GM10248 (cell line): ENCODE measurements around the gene LGALS8.

ENCODE experiments used
- CTCF ChIA-PET: fragments of 300-600 bp; sonication (Branson Sonifier 250); formaldehyde crosslinking; extraction: SDS; loops from one replicate; lab custom pipeline; 2021; ENCODE audit warnings: antibody characterized with exemption; lab: Yijun Ruan, JAX
- POLR2A ChIA-PET: fragments of 350-650 bp; sonication (Branson Sonifier 250); formaldehyde crosslinking; extraction: SDS; loops from one replicate; lab custom pipeline; 2020; ENCODE audit warnings: antibody characterized with exemption; lab: Yijun Ruan, JAX
- DNase-seq: peaks from one replicate; pipeline ENCODE4 v3.0.0; 2012; ENCODE audit errors: extremely low spot score
- TF ChIP-seq, protein P1 (sequence below): IDR thresholded peaks from 2 replicates; pipeline ENCODE4 v1.5.1; 2012; ENCODE audit warnings: mild to moderate bottlenecking, low read depth; ENCODE audit errors: extremely low read depth, missing control alignments, control extremely low read depth

The LGALS8 gene

DNA sequence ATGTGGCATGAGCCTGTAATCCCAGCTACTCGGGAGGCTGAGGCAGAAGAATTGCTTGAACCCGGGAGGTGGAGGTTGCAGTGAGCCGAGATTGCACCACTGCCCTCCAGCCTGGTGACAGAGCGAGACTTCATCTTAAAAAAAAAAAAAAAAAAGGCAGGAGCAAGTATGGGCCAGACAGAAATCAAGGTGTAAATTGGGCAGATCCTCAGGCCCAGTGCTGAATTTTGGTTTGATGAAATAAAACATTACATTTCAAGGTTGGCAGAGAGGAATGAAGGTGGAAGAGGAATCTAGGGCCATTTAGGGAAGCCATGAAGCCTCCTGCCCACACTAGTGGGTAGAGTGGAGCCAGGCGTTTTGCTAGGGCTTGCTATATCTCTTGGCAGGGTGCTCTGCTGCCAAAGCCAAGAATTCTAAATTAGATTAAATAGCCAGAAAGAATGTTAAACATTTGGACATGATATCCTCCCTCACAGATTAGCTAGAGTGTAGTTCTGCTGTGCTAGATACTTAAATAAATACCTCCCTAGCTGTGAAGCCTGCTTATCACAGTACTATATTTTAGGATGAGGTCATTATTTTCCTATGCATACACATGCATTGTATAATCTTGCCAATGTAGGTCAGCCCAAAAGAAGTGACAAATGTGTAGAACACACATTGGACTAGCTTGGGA is 16.6 kb upstream of the LGALS8 start:
- no peak for DNase-seq
- POLR2A ChIA-PET: no interaction called here

DNA sequence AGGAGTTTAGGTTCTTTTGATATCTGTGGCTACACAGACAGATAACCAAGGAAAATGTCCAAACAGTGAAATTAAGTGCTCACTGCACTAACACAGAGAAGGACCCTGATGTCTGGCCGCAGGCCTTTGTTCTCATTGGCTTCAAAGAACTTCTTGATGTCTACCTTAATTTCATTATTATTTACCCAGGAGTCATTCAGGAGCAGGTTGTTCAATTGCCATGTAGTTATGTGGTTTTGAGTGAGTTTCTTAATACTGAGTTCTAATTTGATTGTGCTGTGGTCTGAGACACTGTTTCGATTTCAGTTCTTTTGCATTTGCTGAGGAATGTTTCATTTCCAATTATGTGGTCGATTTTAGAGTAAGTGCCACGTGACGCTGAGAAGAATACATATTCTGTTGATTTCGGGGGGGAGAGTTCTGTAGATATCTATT is 15.2 kb upstream of the LGALS8 start:
- TF ChIP-seq, protein P1, sequence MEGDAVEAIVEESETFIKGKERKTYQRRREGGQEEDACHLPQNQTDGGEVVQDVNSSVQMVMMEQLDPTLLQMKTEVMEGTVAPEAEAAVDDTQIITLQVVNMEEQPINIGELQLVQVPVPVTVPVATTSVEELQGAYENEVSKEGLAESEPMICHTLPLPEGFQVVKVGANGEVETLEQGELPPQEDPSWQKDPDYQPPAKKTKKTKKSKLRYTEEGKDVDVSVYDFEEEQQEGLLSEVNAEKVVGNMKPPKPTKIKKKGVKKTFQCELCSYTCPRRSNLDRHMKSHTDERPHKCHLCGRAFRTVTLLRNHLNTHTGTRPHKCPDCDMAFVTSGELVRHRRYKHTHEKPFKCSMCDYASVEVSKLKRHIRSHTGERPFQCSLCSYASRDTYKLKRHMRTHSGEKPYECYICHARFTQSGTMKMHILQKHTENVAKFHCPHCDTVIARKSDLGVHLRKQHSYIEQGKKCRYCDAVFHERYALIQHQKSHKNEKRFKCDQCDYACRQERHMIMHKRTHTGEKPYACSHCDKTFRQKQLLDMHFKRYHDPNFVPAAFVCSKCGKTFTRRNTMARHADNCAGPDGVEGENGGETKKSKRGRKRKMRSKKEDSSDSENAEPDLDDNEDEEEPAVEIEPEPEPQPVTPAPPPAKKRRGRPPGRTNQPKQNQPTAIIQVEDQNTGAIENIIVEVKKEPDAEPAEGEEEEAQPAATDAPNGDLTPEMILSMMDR: no peak
- DNase-seq: no peak
- ChIA-PET CTCF (interaction anchor here (1.0 kb wide), 1 partner anchor 17 kb away, joined by 3 read pairs; no protein-coding TSS in a partner anchor), POLR2A (no interaction called here)

More for the DNA sequence above, 16.6 kb upstream of the LGALS8 start:
- TF ChIP-seq, protein P1: no peak
- CTCF ChIA-PET: interaction anchor here (0.9 to 1.5 kb wide), 4 partner anchors 10 to 399 kb away, joined by 3 to 6 read pairs (median 3); no protein-coding TSS in a partner anchor

- CTCF ChIA-PET: no interaction called here
- TF ChIP-seq, protein P1: no peak
- POLR2A ChIA-PET: no interaction called here
- no peak for DNase-seq
These were observed 14.6 kb upstream of the LGALS8 start for GRCh38 chr1:236509203-236509602.

DNA sequence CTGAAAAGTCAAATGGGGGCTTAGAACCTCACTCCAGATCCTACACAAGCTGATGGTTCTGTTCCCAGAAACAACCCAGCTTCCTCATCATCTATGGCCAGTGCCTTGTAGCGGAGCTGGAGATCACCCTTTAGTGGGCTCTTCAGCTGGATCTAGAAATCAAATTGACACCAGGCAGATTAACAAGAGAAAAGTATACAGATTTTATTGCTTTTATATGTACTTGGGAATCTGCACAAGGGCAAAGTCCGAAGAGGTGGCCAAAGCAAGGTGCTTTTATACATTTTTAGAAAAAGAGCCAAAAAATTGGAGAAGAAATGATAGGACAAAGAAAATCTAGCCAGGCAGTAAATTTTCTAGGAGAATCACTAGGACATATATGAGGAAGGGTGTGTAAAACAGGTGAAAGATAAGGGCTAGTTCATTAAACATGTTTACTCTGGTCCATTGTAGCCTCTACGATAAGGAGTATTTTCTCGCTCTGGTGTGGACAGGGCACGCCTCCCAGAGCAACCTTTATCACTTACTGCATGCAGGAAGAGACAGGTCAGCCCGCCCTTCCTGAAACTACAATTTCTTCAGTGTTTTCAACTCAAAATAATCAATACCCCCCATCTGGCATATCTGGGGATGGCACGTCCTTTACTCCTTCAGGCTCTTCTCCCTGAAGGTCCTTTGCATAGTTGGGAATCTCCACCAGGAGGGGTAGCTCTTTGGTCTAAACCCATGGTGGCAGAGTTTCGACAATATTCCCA is 14.0 kb upstream of the LGALS8 start:
- TF ChIP-seq, protein P1: no peak
- ChIA-PET POLR2A (no interaction called here), CTCF (interaction anchor here (1.0 kb wide), 1 partner anchor 250 kb away, joined by 3 read pairs; no protein-coding TSS in a partner anchor)
- DNase-seq: no peak

DNA sequence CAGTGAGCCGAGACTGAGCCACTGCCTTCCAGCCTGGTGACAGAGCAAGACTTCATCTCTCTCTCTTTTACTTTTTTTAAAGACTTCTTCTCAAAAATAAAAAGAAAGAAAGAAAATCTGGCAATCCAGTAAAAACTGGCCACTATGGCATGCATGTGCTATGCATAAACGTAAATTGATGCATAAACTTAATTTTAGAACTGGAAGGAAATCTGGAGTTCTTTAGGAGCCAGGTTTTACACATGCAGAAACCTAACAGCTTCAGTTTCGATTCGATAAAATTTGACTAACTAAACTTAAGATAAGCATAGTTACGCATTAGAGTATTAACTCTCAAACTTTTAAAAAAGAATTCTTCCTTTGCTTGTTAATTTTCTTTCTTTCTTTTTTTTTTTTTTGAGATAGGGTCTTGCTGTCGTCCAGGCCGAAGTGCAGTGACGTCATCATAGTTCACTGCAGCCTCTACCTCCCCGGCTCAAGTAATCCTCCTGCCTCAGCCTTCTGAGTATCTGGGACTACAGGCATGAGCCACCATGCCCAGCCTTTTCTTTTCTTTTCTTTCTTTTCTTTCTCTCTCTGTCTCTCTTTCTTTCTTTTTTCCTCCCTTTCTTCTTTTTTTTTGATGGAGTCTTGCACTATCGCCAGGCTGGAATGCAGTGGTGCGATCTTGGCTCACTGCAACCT is 11.9 kb upstream of the LGALS8 start:
- ChIA-PET CTCF (no interaction called here), POLR2A (no interaction called here)
- DNase-seq: no peak
- TF ChIP-seq, protein P1: no peak
